PC-9 (cell line): ENCODE results near the gene TGIF1.

Source experiments
- CTCF ChIP-seq: fragments of 200-600 bp; sonication (generic); conservative IDR thresholded peaks from 2 replicates; pipeline ENCODE4 v1.6.1; 2017; ENCODE audit warnings: mixed run types, antibody characterized with exemption, mild to moderate bottlenecking, moderate library complexity
- EZH2 ChIP-seq: fragments of 200-600 bp; sonication (generic); IDR thresholded peaks from 2 replicates; pipeline ENCODE4 v1.8.0; 2017; ENCODE audit warnings: antibody characterized with exemption, low read depth

- TF ChIP-seq CTCF (no peak), EZH2 (no peak)
Measured at GRCh38 chr18:3444954-3445353, 5.0 kb upstream of the TGIF1 start.
